ENCODE measurements around the gene ALDH2. TPM values are rescaled to one million over a fixed set of nuclear protein-coding genes. Genes with fewer than 3 reads are reported as not detected.

The ALDH2 gene
- total and polyA plus RNA-seq, 9 of the 15 experiments (the other 6 are each of a cell fraction or from before 2014, with no cell fraction given) = 1.9 to 22.5 (median 12.2) TPM

DNA sequence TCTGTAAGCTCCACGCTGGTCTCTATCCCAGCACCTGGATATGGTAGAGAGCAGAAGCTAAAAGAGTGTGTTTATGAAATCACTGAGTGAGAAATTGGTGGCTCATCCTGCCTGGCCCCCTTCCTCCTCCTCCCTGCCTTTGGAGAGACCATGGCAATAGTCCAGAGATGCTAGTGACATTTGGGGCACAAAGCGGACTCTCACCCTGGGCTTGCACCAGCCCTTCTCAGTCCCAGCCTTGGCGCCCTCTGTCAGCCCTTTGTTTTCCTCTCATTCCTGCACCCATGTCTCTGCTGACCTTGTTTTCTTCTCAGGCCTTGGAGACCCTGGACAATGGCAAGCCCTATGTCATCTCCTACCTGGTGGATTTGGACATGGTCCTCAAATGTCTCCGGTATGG, 18.2 kb downstream of the ALDH2 start (continued):
- TF ChIP-seq, protein P1, sequence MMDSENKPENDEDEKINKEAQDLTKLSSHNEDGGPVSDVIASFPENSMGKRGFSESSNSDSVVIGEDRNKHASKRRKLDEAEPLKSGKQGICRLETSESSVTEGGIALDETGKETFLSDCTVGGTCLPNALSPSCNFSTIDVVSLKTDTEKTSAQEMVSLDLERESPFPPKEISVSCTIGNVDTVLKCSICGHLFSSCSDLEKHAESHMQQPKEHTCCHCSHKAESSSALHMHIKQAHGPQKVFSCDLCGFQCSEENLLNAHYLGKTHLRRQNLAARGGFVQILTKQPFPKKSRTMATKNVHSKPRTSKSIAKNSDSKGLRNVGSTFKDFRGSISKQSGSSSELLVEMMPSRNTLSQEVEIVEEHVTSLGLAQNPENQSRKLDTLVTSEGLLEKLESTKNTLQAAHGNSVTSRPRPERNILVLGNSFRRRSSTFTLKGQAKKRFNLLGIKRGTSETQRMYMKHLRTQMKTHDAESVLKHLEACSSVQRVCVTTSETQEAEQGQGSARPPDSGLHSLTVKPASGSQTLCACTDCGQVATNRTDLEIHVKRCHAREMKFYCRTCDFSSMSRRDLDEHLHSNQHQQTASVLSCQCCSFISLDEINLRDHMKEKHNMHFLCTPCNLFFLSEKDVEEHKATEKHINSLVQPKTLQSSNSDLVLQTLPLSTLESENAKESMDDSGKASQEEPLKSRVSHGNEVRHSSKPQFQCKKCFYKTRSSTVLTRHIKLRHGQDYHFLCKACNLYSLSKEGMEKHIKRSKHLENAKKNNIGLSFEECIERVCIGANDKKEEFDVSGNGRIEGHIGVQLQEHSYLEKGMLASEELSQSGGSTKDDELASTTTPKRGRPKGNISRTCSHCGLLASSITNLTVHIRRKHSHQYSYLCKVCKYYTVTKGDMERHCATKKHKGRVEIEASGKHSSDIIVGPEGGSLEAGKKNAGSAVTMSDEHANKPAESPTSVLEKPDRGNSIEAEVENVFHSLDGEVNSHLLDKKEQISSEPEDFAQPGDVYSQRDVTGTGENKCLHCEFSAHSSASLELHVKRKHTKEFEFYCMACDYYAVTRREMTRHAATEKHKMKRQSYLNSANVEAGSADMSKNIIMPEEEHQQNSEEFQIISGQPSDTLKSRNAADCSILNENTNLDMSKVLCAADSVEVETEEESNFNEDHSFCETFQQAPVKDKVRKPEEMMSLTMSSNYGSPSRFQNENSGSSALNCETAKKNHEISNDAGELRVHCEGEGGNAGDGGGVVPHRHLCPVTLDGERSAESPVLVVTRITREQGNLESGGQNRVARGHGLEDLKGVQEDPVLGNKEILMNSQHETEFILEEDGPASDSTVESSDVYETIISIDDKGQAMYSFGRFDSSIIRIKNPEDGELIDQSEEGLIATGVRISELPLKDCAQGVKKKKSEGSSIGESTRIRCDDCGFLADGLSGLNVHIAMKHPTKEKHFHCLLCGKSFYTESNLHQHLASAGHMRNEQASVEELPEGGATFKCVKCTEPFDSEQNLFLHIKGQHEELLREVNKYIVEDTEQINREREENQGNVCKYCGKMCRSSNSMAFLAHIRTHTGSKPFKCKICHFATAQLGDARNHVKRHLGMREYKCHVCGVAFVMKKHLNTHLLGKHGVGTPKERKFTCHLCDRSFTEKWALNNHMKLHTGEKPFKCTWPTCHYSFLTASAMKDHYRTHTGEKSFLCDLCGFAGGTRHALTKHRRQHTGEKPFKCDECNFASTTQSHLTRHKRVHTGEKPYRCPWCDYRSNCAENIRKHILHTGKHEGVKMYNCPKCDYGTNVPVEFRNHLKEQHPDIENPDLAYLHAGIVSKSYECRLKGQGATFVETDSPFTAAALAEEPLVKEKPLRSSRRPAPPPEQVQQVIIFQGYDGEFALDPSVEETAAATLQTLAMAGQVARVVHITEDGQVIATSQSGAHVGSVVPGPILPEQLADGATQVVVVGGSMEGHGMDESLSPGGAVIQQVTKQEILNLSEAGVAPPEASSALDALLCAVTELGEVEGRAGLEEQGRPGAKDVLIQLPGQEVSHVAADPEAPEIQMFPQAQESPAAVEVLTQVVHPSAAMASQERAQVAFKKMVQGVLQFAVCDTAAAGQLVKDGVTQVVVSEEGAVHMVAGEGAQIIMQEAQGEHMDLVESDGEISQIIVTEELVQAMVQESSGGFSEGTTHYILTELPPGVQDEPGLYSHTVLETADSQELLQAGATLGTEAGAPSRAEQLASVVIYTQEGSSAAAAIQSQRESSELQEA (IDR thresholded peaks at IDR 0.05; ENCODE audit: low read depth) = no peak
- TF ChIP-seq, protein P2, sequence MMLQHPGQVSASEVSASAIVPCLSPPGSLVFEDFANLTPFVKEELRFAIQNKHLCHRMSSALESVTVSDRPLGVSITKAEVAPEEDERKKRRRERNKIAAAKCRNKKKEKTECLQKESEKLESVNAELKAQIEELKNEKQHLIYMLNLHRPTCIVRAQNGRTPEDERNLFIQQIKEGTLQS (IDR thresholded peaks at IDR 0.05) = no peak
- TF ChIP-seq, protein P2 (CRISPR knock-in tag; conservative IDR thresholded peaks at IDR 0.05) = no peak
- no peak for TF ChIP-seq ETV6 (IDR thresholded peaks at IDR 0.05; ENCODE audit: borderline replicate concordance in 1 of 2, low read depth in 2 of 2, low read length in 1 of 2)
- TF ChIP-seq ETV6 (CRISPR knock-in tag; IDR thresholded peaks at IDR 0.05; ENCODE audit: borderline replicate concordance) = no peak

Data from K562 (cell line).